Panc1 (cell line): ENCODE results near the gene DMRT3. TPM values are rescaled to one million over a fixed set of nuclear protein-coding genes. Genes with fewer than 3 reads are reported as not detected.

Experiments used
- ATAC-seq: fragments of 200-7000 bp; cut with Tn5 transposase; 2 replicates; pipeline ENCODE4 v1.9.1; 2020; ENCODE audit warnings: mild to moderate bottlenecking, moderate library complexity
- BruUV-seq: library from RNA; stranded (reverse); fragments of 400-500 nt; replicated peaks from 2 replicates; lab custom pipeline; 2021; lab: Mats Ljungman, UMichigan
- CTCF ChIA-PET: fragments of 300-600 bp; sonication (Branson Sonifier 250); formaldehyde crosslinking; loops from one replicate; lab custom pipeline; 2022; ENCODE audit warnings: antibody characterized with exemption; lab: Charles Lee
- POLR2A ChIA-PET: fragments of 300-600 bp; sonication (Branson Sonifier 250); formaldehyde crosslinking; loops from one replicate; lab custom pipeline; 2022; ENCODE audit warnings: antibody characterized with exemption; lab: Charles Lee
- DNase-seq: peaks from one replicate; pipeline ENCODE4 v3.0.0-alpha.2; 2010; ENCODE audit warnings: low read depth, low spot score
- H3K27ac ChIP-seq: 2 replicates; pipeline ENCODE4 v1.5.1; 2011; ENCODE audit warnings: mild to moderate bottlenecking, low read length, inconsistent platforms
- H3K27me3 ChIP-seq: fragments of 200-500 bp; sonication (Bioruptor generic); 2 replicates; pipeline ENCODE4 v1.6.0; 2014; ENCODE audit warnings: low read length, inconsistent platforms; ENCODE audit not compliant: control insufficient read depth, insufficient read depth
- H3K36me3 ChIP-seq: fragments of 200-500 bp; sonication (Bioruptor generic); 2 replicates; pipeline ENCODE4 v1.5.1; 2014; ENCODE audit warnings: inconsistent platforms, mild to moderate bottlenecking, low read length, moderate library complexity; ENCODE audit not compliant: control insufficient read depth, insufficient read depth
- H3K4me1 ChIP-seq: 2 replicates; pipeline ENCODE4 v1.5.1; 2011; ENCODE audit warnings: inconsistent platforms, mild to moderate bottlenecking, low read length, moderate library complexity; ENCODE audit not compliant: control insufficient read depth, insufficient read depth
- H3K4me3 ChIP-seq, 2 experiments: 2 replicates each; pipeline ENCODE4 v1.5.1; 2011 to 2012; ENCODE audit warnings: low read depth in 2 of 2, low read length in 2 of 2, mild to moderate bottlenecking in 2 of 2, inconsistent platforms in 1 of 2, moderate library complexity in 1 of 2
- H3K9me3 ChIP-seq: fragments of 200-500 bp; sonication (Bioruptor generic); 2 replicates; pipeline ENCODE4 v1.5.1; 2014; ENCODE audit warnings: low read depth, mild to moderate bottlenecking, inconsistent platforms, low read length, moderate library complexity; ENCODE audit not compliant: control insufficient read depth, insufficient read depth
- POLR2AphosphoS5 ChIP-seq: IDR thresholded peaks from 2 replicates; pipeline ENCODE4 v1.6.1; 2012; ENCODE audit warnings: mild to moderate bottlenecking, low read depth, low read length, moderate library complexity
- SIN3A ChIP-seq: IDR thresholded peaks from 2 replicates; pipeline ENCODE4 v1.6.1; 2012; ENCODE audit warnings: low read depth, mild to moderate bottlenecking, low read length, moderate library complexity, borderline replicate concordance; ENCODE audit not compliant: insufficient read depth
- TCF7L2 ChIP-seq: IDR thresholded peaks from 2 replicates; pipeline ENCODE4 v1.6.1; 2011; ENCODE audit warnings: mild to moderate bottlenecking, low read depth, low read length, inconsistent platforms
- in situ Hi-C: cut with HindIII; loops from 2 replicates; pipeline ENCODE4 v1.10.0; 2016; ENCODE audit warnings: low sequenced_read_pairs, low pct_unique_long_range_greater_than_20kb
- intact Hi-C: fragments of 100-400 bp; cut with micrococcal nuclease; formaldehyde crosslinking; loops from one replicate; pipeline ENCODE4 v1.10.0; 2022; ENCODE audit not compliant: unreplicated experiment
- total RNA-seq: library from RNA; stranded (reverse); gene quantifications from one replicate; pipeline ENCODE4 v1.2.1, GENCODE V29; 2021; ENCODE audit not compliant: unreplicated experiment
- TF ChIP-seq, protein P1 (sequence below), 2 experiments: IDR thresholded peaks; 2 replicates each; pipeline ENCODE4 v1.6.1; 2011 to 2012; ENCODE audit warnings: low read depth in 2 of 2, control low read depth in 1 of 2, low read length in 1 of 2, mild to moderate bottlenecking in 1 of 2, moderate library complexity in 1 of 2; ENCODE audit not compliant: insufficient read depth in 1 of 2
- TF ChIP-seq, protein P2 (sequence below): fragments of 450-650 bp; IDR thresholded peaks from 2 replicates; pipeline ENCODE4 v1.5.1; 2017; ENCODE audit warnings: mild to moderate bottlenecking

DMRT3 gene
- total RNA-seq, 1 experiment from 2014 or later, result not detected

DNA sequence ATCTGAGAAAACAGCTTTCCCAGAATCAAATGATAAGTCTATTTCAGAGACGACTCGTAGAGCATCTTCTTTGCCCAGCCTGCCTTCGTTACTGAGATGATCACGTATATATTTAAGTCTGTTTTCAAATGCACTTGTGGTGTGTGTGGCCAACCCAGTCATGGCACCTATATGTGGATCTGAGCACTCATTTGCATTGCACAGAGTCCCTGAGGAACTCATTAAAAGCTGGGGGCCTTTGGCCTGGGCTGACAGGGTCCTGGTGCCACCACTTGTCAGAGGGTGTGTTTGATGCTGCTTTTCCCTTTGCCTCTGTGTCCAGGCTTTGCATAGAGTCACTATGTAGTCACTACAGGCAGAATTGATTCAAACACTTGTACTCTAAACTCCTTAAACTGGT, 17.4 kb upstream of the DMRT3 start:
- BruUV-seq, result no TSS peak
- CTCF ChIA-PET, result no interaction called here
- TF ChIP-seq, protein P1, sequence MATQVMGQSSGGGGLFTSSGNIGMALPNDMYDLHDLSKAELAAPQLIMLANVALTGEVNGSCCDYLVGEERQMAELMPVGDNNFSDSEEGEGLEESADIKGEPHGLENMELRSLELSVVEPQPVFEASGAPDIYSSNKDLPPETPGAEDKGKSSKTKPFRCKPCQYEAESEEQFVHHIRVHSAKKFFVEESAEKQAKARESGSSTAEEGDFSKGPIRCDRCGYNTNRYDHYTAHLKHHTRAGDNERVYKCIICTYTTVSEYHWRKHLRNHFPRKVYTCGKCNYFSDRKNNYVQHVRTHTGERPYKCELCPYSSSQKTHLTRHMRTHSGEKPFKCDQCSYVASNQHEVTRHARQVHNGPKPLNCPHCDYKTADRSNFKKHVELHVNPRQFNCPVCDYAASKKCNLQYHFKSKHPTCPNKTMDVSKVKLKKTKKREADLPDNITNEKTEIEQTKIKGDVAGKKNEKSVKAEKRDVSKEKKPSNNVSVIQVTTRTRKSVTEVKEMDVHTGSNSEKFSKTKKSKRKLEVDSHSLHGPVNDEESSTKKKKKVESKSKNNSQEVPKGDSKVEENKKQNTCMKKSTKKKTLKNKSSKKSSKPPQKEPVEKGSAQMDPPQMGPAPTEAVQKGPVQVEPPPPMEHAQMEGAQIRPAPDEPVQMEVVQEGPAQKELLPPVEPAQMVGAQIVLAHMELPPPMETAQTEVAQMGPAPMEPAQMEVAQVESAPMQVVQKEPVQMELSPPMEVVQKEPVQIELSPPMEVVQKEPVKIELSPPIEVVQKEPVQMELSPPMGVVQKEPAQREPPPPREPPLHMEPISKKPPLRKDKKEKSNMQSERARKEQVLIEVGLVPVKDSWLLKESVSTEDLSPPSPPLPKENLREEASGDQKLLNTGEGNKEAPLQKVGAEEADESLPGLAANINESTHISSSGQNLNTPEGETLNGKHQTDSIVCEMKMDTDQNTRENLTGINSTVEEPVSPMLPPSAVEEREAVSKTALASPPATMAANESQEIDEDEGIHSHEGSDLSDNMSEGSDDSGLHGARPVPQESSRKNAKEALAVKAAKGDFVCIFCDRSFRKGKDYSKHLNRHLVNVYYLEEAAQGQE (IDR thresholded peaks at IDR 0.05; ENCODE audit: insufficient read depth in 1 of 2, low read depth in 2 of 2, low read length in 1 of 2), result no peak
- TF ChIP-seq SIN3A, result no peak
- TF ChIP-seq POLR2AphosphoS5, result no peak
- TF ChIP-seq, protein P2, sequence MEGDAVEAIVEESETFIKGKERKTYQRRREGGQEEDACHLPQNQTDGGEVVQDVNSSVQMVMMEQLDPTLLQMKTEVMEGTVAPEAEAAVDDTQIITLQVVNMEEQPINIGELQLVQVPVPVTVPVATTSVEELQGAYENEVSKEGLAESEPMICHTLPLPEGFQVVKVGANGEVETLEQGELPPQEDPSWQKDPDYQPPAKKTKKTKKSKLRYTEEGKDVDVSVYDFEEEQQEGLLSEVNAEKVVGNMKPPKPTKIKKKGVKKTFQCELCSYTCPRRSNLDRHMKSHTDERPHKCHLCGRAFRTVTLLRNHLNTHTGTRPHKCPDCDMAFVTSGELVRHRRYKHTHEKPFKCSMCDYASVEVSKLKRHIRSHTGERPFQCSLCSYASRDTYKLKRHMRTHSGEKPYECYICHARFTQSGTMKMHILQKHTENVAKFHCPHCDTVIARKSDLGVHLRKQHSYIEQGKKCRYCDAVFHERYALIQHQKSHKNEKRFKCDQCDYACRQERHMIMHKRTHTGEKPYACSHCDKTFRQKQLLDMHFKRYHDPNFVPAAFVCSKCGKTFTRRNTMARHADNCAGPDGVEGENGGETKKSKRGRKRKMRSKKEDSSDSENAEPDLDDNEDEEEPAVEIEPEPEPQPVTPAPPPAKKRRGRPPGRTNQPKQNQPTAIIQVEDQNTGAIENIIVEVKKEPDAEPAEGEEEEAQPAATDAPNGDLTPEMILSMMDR, result no peak
- TF ChIP-seq TCF7L2, result no peak

DNA sequence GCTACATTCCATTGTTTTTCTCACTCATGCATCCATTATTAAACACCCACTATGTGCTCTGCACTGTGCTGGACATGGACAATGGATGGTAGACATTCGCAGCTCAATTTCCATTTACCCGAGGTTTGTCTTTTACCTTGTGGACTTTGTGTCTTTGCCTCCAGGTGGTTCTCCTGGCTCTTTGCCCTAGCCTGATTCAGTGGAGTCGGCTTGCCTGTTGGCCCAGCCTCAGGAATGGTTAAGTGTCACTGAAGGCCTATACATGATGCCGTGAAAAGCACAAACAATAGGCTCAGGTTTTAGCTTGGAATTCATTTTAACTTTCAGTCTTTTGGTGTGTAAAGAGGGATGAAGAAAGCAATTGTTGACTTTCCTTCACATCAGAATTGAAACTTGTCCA, 16.5 kb upstream of the DMRT3 start:
- H3K36me3 ChIP-seq, result no peaks in the 10 kb centered on the region
- no peak for TF ChIP-seq TCF7L2
- TF ChIP-seq, protein P2, result no peak
- TF ChIP-seq, protein P1 (IDR thresholded peaks at IDR 0.05; ENCODE audit: insufficient read depth in 1 of 2, low read depth in 2 of 2, low read length in 1 of 2), result no peak
- TF ChIP-seq POLR2AphosphoS5, result no peak
- TF ChIP-seq SIN3A, result no peak
- no peaks in the 10 kb centered on the region for H3K27me3 ChIP-seq
- H3K4me3 ChIP-seq, result no peak overlapping the region
- H3K9me3 ChIP-seq, result no peaks in the 10 kb centered on the region
- in situ Hi-C loops (no loop called here), intact Hi-C loops (no loop called here)
- ATAC-seq (no peak), DNase-seq (no peak)
- ChIA-PET POLR2A (no interaction called here), CTCF (no interaction called here)
- H3K4me1 ChIP-seq, result no peaks in the 10 kb centered on the region
- no peak overlapping the region for H3K27ac ChIP-seq
- no TSS peak for BruUV-seq

More for the DNA sequence above, 17.4 kb upstream of the DMRT3 start:
- no peaks in the 10 kb centered on the region for H3K27me3 ChIP-seq
- DNase-seq (no peak), ATAC-seq (no peak)
- POLR2A ChIA-PET, result no interaction called here
- H3K27ac ChIP-seq, result no peak overlapping the region
- H3K36me3 ChIP-seq, result no peaks in the 10 kb centered on the region
- H3K9me3 ChIP-seq, result no peaks in the 10 kb centered on the region
- H3K4me3 ChIP-seq, result no peak overlapping the region
- in situ Hi-C loops, result no loop called here
- no peaks in the 10 kb centered on the region for H3K4me1 ChIP-seq
- intact Hi-C loops, result no loop called here
